Kidney (tissue), 14 donors: ENCODE measurements around the gene CMIP. TPM values are rescaled to one million over a fixed set of nuclear protein-coding genes. Genes with fewer than 3 reads are reported as not detected.
A peak's percentile ranks its signal among the peaks of the same experiment; 100 is the strongest.

Experiments
- DNase-seq, 5 donors: peaks; one replicate each; pipeline ENCODE4 v3.0.0-alpha.2; 2013 to 2020
- FAIRE-seq: peaks from 2 replicates; lab custom pipeline; 2012; peaks lifted over from hg19 to GRCh38; lab: Jason Lieb, UNC
- H3K27ac ChIP-seq, 2 donors: one replicate each; pipeline ENCODE4 v1.7.0; 2013; ENCODE audit warnings: low read depth in 2 of 2, low read length in 2 of 2, inconsistent platforms in 1 of 2
- H3K27me3 ChIP-seq: one replicate; pipeline ENCODE4 v1.7.1; 2013; ENCODE audit warnings: low read length, inconsistent platforms; ENCODE audit not compliant: control insufficient read depth, insufficient read depth
- H3K36me3 ChIP-seq, 3 donors: one replicate each; pipeline versions ENCODE4 v1.7.0 to v1.7.1; 2013; ENCODE audit warnings: low read length in 3 of 3, control low read depth in 1 of 3, inconsistent platforms in 1 of 3; ENCODE audit not compliant: insufficient read depth in 3 of 3, control insufficient read depth in 2 of 3
- H3K4me1 ChIP-seq, 3 donors: one replicate each; pipeline versions ENCODE4 v1.7.0 to v1.7.1; 2013; ENCODE audit warnings: low read length in 3 of 3, inconsistent platforms in 1 of 3, low read depth in 1 of 3; ENCODE audit not compliant: control insufficient read depth in 2 of 3, insufficient read depth in 2 of 3
- H3K4me3 ChIP-seq, 3 donors: one replicate each; pipeline versions ENCODE4 v1.7.0 to v1.8.1; 2013; ENCODE audit warnings: low read length in 3 of 3, control low read depth in 1 of 3, inconsistent platforms in 1 of 3
- H3K9ac ChIP-seq, 3 donors: one replicate each; pipeline versions ENCODE4 v1.7.0 to v1.7.1; 2013; ENCODE audit warnings: low read length in 3 of 3, control low read depth in 1 of 3, inconsistent platforms in 1 of 3
- H3K9me3 ChIP-seq, 3 donors: one replicate each; pipeline versions ENCODE4 v1.7.0 to v1.7.1; 2013; ENCODE audit warnings: low read length in 3 of 3, control low read depth in 1 of 3, inconsistent platforms in 1 of 3; ENCODE audit not compliant: control insufficient read depth in 2 of 3, insufficient read depth in 1 of 3
- intact Hi-C: fragments of 100-400 bp; cut with DNase I; formaldehyde crosslinking; loops from one replicate; pipeline ENCODE4 v1.11.1; 2022
- polyA plus RNA-seq: library from polyadenylated mRNA; stranded (reverse); fragments of 350-450 nt; fragmentation: Illumina TruSeq; extraction: RNeasy Lipid Tissue Mini Kit (QIAGEN cat#74804); gene quantifications from one replicate; pipeline ENCODE4 v1.2.3, GENCODE V29; 2014; ENCODE audit warnings: low read depth, low replicate concordance; ENCODE audit not compliant: insufficient read depth
- total RNA-seq: library from RNA; stranded (reverse); fragmentation: NEBNext Ultra II Directional; extraction: Animal tissue kit (Norgen Biotek cat#: 25700); gene quantifications from one replicate; pipeline ENCODE4 v1.2.1, GENCODE V29; 2021
- TF ChIP-seq, protein P1 (sequence below): IDR thresholded peaks from 3 replicates; pipeline ENCODE4 v1.5.1; 2012; ENCODE audit warnings: mild to moderate bottlenecking, moderate library complexity, borderline replicate concordance; ENCODE audit not compliant: insufficient read depth; ENCODE audit errors: extremely low read depth
- donor health status: control.
- donor health status: control.
- donor health status: control.
- donor health status: control.
- donor health status: control.
- donor health status: DM: yes; HTN: yes; CAD: no.
- donor health status: Normal renal cell carcinoma (clear cell type).

Gene CMIP
- total and polyA plus RNA-seq, 2 donors from 2014 or later, result 16.6 to 65.7 TPM

DNA sequence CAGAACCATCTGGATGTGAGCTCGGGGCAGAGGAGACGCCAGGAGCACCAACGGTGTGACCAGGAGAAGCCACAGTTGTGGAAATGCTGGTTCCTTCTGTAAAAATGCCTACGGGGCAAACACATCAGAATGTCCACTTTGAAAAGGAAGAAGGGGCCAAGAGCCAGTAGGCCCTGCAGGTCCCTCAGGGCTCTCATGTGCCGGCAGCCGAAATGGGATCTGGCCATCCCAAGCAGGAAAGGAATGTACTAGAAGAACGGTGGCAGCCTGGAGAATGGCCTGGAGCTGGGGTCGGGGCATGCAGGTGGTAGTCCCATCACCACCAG lies 172.4 kb downstream of the CMIP start:
- no peak overlapping the region for H3K4me3 ChIP-seq
- DNase-seq (no peak), FAIRE-seq (no peak)
- H3K27me3 ChIP-seq, result no peaks in the 10 kb centered on the region
- H3K9ac ChIP-seq, result no peak overlapping the region
- peak overlapping the region in 1 of 2 donors; percentile 56 for H3K27ac ChIP-seq
- H3K9me3 ChIP-seq, result no peaks in the 10 kb centered on the region
- peaks cover 0 to 7% (median under 1%) of the 10 kb centered on the region in 3 donors for H3K36me3 ChIP-seq
- peaks cover 0 to 40% (median 39%) of the 10 kb centered on the region in 3 donors for H3K4me1 ChIP-seq
- TF ChIP-seq, protein P1, sequence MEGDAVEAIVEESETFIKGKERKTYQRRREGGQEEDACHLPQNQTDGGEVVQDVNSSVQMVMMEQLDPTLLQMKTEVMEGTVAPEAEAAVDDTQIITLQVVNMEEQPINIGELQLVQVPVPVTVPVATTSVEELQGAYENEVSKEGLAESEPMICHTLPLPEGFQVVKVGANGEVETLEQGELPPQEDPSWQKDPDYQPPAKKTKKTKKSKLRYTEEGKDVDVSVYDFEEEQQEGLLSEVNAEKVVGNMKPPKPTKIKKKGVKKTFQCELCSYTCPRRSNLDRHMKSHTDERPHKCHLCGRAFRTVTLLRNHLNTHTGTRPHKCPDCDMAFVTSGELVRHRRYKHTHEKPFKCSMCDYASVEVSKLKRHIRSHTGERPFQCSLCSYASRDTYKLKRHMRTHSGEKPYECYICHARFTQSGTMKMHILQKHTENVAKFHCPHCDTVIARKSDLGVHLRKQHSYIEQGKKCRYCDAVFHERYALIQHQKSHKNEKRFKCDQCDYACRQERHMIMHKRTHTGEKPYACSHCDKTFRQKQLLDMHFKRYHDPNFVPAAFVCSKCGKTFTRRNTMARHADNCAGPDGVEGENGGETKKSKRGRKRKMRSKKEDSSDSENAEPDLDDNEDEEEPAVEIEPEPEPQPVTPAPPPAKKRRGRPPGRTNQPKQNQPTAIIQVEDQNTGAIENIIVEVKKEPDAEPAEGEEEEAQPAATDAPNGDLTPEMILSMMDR, result no peak
- intact Hi-C loops, result no loop called here

DNA sequence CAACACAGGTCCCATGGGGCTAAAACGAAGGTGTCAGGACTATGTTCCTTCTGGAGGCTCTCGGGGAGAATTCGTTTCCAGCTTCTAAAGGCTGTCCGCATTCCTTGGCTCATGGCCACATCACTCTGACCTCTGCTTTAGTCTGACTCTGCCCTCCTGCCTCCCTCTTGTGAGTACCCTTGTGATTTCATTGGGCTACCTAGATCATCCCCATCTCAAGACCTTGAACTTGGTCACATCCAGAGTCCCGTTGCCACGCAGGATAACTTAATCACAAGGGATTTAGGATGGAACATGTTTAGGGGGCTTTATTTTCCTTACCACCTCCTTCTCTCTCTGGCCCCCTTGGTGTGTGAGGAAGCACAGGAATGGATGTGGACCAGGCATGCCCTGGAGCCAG lies 173.6 kb downstream of the CMIP start:
- DNase-seq (no peak), FAIRE-seq (no peak)
- Histone ChIP-seq H3K4me3 (no peak overlapping the region), H3K9me3 (no peaks in the 10 kb centered on the region), H3K9ac (no peak overlapping the region), H3K27ac (no peak overlapping the region), H3K36me3 (peaks cover 0 to 5% (median 4%) of the 10 kb centered on the region in 3 donors), H3K27me3 (no peaks in the 10 kb centered on the region), H3K4me1 (peaks cover 0 to 37% (median 35%) of the 10 kb centered on the region in 3 donors)
- intact Hi-C loops, result no loop called here
- TF ChIP-seq, protein P1, result no peak

DNA sequence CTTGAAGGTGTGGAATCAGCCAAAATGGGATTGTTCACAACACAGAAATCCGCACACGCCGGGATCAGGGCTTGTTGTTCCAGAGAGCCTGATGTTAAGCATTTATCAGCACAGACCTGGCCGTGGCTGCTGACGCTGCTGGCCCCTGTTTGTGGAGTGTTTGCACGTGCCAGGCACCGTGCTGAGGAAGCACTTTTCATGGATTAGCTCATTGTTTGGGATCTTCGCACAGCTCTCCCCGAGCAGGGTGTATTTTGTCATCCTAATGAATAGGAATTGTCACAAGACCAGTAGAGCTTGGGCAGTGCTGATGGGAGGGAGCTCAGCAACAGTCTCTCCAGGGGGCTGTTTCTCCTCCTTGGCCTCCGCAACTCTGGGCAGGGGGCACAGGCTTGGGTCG lies 174.1 kb downstream of the CMIP start:
- Histone ChIP-seq H3K27me3 (no peaks in the 10 kb centered on the region), H3K27ac (no peak overlapping the region), H3K4me1 (peaks cover 0 to 34% (median 34%) of the 10 kb centered on the region in 3 donors), H3K4me3 (no peak overlapping the region), H3K9me3 (no peaks in the 10 kb centered on the region), H3K36me3 (peaks cover 0 to 5% (median 4%) of the 10 kb centered on the region in 3 donors), H3K9ac (no peak overlapping the region)
- no peak for DNase-seq
- intact Hi-C loops, result no loop called here
- FAIRE-seq, result no peak
- TF ChIP-seq, protein P1, result no peak

DNA sequence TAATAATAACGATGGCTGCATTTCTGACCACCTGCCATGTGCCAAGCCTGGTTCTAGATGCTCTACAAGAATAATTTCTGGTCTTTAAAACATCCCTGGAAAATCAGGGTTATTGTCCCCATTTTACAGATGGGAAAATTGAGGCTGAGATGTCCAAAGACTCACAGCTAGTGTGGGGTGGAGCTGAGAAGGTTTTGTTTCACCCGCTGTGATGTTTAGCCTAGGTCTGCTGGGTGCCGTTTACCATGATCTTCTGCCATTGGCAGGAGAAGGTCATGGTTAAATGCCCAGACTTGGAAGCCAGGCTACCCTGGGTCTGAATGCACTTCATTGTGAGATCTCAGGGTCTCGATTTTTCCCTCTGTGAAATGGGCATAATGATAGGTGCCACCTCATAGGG lies 175.4 kb downstream of the CMIP start:
- TF ChIP-seq, protein P1, result no peak
- DNase-seq, result no peak
- H3K9me3 ChIP-seq, result no peaks in the 10 kb centered on the region
- no peaks in the 10 kb centered on the region for H3K27me3 ChIP-seq
- H3K36me3 ChIP-seq, result peaks cover 0 to 5% (median 4%) of the 10 kb centered on the region in 3 donors
- no peak for FAIRE-seq
- peaks cover 0 to 26% (median 26%) of the 10 kb centered on the region in 3 donors for H3K4me1 ChIP-seq
- intact Hi-C loops, result no loop called here
- no peak overlapping the region for H3K4me3 ChIP-seq
- H3K27ac ChIP-seq, result no peak overlapping the region
- H3K9ac ChIP-seq, result no peak overlapping the region
